ENCODE results near the gene PRKX. TPM values are rescaled to one million over a fixed set of nuclear protein-coding genes. Genes with fewer than 3 reads are reported as not detected.
A peak's percentile ranks its signal among the peaks of the same experiment; 100 is the strongest.

The PRKX gene
- 9.1 and 13.4 TPM in 2 replicates for total RNA-seq

DNA sequence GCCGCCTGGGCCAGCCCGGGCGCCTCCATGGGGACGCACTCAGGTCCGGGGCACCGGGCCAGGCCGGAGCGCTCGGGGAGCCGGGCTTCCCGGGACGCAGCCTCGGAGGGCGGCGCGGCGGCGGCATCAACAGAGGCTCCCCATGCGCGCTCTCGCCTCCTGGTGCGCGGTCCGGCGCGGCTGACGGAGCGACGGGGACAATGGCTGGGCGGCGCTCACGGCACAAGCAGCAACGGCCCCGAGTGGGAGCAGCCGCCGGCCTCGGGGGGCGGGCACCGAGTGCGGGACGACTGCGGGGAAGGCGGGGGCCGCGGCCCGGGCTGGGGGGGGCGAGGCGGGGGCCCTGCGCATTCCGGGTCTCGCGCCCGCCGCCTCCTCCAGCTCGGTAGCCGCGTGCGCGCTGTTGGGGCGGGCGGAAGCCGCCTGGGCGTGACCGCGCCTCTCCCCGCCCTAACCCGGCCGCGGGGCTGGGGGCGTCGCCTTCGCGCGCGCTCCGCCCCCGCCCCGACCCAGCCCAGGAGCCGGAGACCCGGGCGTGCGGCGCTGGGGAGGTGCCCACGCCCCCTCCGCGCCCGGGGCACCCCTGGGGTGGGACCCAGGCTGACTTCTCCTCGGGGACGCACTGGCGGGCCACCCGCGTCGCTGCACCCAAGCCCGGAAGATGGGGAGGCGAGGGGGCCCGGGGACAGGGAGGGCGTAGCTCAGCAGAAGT, at the start of gene PRKX:
TSS of gene PRKX (minus strand) at position 425 of the 712 bp plus-strand sequence. CDS start at position 29, 396 bp downstream.
- TF ChIP-seq, protein P1, sequence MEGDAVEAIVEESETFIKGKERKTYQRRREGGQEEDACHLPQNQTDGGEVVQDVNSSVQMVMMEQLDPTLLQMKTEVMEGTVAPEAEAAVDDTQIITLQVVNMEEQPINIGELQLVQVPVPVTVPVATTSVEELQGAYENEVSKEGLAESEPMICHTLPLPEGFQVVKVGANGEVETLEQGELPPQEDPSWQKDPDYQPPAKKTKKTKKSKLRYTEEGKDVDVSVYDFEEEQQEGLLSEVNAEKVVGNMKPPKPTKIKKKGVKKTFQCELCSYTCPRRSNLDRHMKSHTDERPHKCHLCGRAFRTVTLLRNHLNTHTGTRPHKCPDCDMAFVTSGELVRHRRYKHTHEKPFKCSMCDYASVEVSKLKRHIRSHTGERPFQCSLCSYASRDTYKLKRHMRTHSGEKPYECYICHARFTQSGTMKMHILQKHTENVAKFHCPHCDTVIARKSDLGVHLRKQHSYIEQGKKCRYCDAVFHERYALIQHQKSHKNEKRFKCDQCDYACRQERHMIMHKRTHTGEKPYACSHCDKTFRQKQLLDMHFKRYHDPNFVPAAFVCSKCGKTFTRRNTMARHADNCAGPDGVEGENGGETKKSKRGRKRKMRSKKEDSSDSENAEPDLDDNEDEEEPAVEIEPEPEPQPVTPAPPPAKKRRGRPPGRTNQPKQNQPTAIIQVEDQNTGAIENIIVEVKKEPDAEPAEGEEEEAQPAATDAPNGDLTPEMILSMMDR (IDR thresholded peaks at IDR 0.05; ENCODE audit: extremely low read depth, low read depth, low read length): no peak
- Histone ChIP-seq H3K36me3 (ENCODE audit: insufficient read depth, low read length) (no peaks in the 10 kb centered on the region), H3K79me2 (ENCODE audit: insufficient read depth, low read length) (no peaks in the 10 kb centered on the region), H3K27me3 (ENCODE audit: insufficient read depth, low read length) (no peaks in the 10 kb centered on the region), H3K4me3 (ENCODE audit: insufficient read depth, low read length) (peak within 1 kb of the TSS; percentile 72), H2AFZ (ENCODE audit: low read length) (peak within 1 kb of the TSS; percentile 76), H3K9me3 (ENCODE audit: low read depth, low read length) (no peaks in the 10 kb centered on the region), H3K4me2 (ENCODE audit: insufficient read depth, low read length) (peak within 1 kb of the TSS; percentile 74), H4K20me1 (ENCODE audit: insufficient read depth, low read length) (no peaks in the 10 kb centered on the region), H3K27ac (ENCODE audit: low read depth, low read length) (no peak within 1 kb of the TSS), H3K4me1 (ENCODE audit: insufficient read depth, low read length) (peaks cover 11% of the 10 kb centered on the region)
- DNase-seq (ENCODE audit: insufficient read length, low spot score, missing footprints): peak; percentile 90

DNA sequence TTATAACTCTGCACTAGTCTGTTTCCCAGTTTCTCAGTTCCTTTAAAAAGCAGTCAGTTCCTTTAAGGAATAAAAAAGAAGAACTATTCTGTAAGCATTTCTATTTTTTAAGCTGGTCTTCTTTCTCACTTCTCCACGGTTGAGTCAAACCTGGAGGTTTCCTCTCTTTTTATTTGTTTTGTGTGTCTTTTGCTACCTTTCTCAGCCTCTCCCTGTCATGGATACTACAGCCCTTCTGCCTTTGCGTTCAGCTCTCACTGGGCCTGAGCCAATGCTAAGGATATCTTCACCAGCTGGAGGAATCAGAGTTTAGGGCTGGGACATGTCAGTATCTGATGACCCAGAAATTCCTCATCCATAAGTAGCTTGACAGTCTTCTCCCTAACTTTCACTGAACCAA, 49.7 kb upstream of the PRKX start:
- Histone ChIP-seq H3K36me3 (ENCODE audit: insufficient read depth, low read length) (no peaks in the 10 kb centered on the region), H3K27me3 (ENCODE audit: insufficient read depth, low read length) (no peaks in the 10 kb centered on the region), H3K9me3 (ENCODE audit: low read depth, low read length) (no peaks in the 10 kb centered on the region), H3K4me1 (ENCODE audit: insufficient read depth, low read length) (no peaks in the 10 kb centered on the region), H2AFZ (ENCODE audit: low read length) (no peak overlapping the region), H3K4me3 (ENCODE audit: insufficient read depth, low read length) (no peak overlapping the region), H3K27ac (ENCODE audit: low read depth, low read length) (no peak overlapping the region), H3K79me2 (ENCODE audit: insufficient read depth, low read length) (no peaks in the 10 kb centered on the region), H4K20me1 (ENCODE audit: insufficient read depth, low read length) (no peaks in the 10 kb centered on the region), H3K4me2 (ENCODE audit: insufficient read depth, low read length) (no peak overlapping the region)
- TF ChIP-seq, protein P1 (IDR thresholded peaks at IDR 0.05; ENCODE audit: extremely low read depth, low read depth, low read length): no peak
- no peak for DNase-seq (ENCODE audit: insufficient read length, low spot score, missing footprints)

DNA sequence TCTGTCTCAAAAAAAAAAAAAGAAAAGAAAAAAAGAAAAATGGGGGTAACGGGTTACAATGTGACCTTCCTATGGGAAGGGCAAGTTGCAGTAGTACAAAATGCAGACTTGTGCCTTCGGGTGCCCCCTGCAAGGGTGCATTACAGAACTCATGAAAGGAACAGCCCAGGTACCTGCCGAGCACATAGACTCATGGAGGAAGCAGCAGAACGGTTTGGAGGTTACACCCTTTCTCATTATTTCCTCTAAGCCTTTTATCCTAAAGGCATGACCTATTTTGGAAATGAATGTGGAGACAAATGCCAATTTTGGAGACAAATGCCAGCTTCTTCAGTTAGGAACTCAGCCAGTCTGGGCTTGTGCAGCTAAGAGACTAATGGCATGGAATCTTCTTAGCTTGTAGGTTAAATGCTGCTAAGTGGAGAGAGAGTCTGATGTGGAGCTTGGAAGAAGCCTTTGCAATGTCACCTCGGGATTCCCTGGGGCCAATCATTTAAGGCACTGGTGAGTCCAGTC, 44.1 kb upstream of the PRKX start:
- Histone ChIP-seq H3K27me3 (ENCODE audit: insufficient read depth, low read length) (no peaks in the 10 kb centered on the region), H3K79me2 (ENCODE audit: insufficient read depth, low read length) (no peaks in the 10 kb centered on the region), H3K36me3 (ENCODE audit: insufficient read depth, low read length) (no peaks in the 10 kb centered on the region), H3K27ac (ENCODE audit: low read depth, low read length) (no peak overlapping the region), H3K4me2 (ENCODE audit: insufficient read depth, low read length) (no peak overlapping the region), H2AFZ (ENCODE audit: low read length) (no peak overlapping the region), H3K9me3 (ENCODE audit: low read depth, low read length) (no peaks in the 10 kb centered on the region), H3K4me3 (ENCODE audit: insufficient read depth, low read length) (no peak overlapping the region), H3K4me1 (ENCODE audit: insufficient read depth, low read length) (no peaks in the 10 kb centered on the region), H4K20me1 (ENCODE audit: insufficient read depth, low read length) (no peaks in the 10 kb centered on the region)
- no peak for DNase-seq (ENCODE audit: insufficient read length, low spot score, missing footprints)
- TF ChIP-seq, protein P1 (IDR thresholded peaks at IDR 0.05; ENCODE audit: extremely low read depth, low read depth, low read length): no peak

DNA sequence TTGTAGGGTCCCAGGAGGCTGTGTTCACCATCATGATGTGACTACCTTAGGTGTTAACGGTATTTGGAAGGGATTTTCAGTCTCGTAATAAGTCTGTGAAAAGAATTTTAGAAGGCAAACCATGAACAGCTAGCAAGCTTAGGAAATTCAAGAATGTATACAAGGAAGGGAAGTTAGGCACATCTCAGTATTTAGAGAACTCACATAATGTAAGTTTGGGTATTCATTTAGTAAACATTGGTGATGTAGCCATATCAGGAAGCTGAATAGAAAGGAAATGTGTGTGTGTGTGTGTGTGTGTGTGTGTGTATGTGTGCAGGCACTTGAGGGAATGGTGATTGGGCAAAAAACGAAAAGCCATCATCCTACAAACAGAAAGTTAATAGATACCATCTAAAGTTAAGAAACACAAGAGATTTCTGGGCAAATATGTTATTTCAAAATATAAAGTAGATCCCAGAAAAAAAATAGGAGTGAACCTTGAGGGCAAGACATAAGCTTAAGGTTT, 34.7 kb upstream of the PRKX start:
- Histone ChIP-seq H3K9me3 (ENCODE audit: low read depth, low read length) (no peaks in the 10 kb centered on the region), H2AFZ (ENCODE audit: low read length) (no peak overlapping the region), H3K4me3 (ENCODE audit: insufficient read depth, low read length) (no peak overlapping the region), H3K4me1 (ENCODE audit: insufficient read depth, low read length) (no peaks in the 10 kb centered on the region), H3K27me3 (ENCODE audit: insufficient read depth, low read length) (no peaks in the 10 kb centered on the region), H4K20me1 (ENCODE audit: insufficient read depth, low read length) (no peaks in the 10 kb centered on the region), H3K36me3 (ENCODE audit: insufficient read depth, low read length) (no peaks in the 10 kb centered on the region), H3K27ac (ENCODE audit: low read depth, low read length) (no peak overlapping the region), H3K4me2 (ENCODE audit: insufficient read depth, low read length) (no peak overlapping the region), H3K79me2 (ENCODE audit: insufficient read depth, low read length) (no peaks in the 10 kb centered on the region)
- TF ChIP-seq, protein P1 (IDR thresholded peaks at IDR 0.05; ENCODE audit: extremely low read depth, low read depth, low read length): no peak
- DNase-seq (ENCODE audit: insufficient read length, low spot score, missing footprints): no peak

Data from osteoblast (primary cell).